ENCODE measurements around the gene SP1. TPM values are rescaled to one million over a fixed set of nuclear protein-coding genes. Genes with fewer than 3 reads are reported as not detected.

Gene SP1
- total and polyA plus RNA-seq, 9 of the 15 experiments (the other 6 are each of a cell fraction or from before 2014, with no cell fraction given): 8.0 to 65.5 (median 41.6) TPM

GRCh38 chr12:53344824-53345485 is 35.0 kb upstream of the SP1 start (continued):
- TF ChIP-seq ZNF347 (CRISPR knock-in tag; IDR thresholded peaks at IDR 0.05; ENCODE audit: low read depth) (no peak), ZNF263 (CRISPR knock-in tag; IDR thresholded peaks at IDR 0.05; ENCODE audit: borderline replicate concordance) (no peak; the same call in 1 of the 2 replicates), ARID4B (CRISPR knock-in tag; IDR thresholded peaks at IDR 0.05) (peak; percentile 61; the same call in 1 of the 2 replicates), ZNF699 (CRISPR knock-in tag; IDR thresholded peaks at IDR 0.05; ENCODE audit: insufficient replicate concordance) (no peak), FOXK2 (conservative IDR thresholded peaks at IDR 0.05 in 1 of 2, IDR thresholded peaks at IDR 0.05 in 1 of 2; ENCODE audit: low read depth in 2 of 2) (no peak), NR2C2 (CRISPR knock-in tag; IDR thresholded peaks at IDR 0.05) (no peak), NR2C2 (tag; IDR thresholded peaks at IDR 0.05) (0 out of 2 replicates have a peak, but pooled peaks have one; percentile 47), SOX6 (IDR thresholded peaks at IDR 0.05) (no peak), ZNF140 (CRISPR knock-in tag; IDR thresholded peaks at IDR 0.05) (no peak), HCFC1 (IDR thresholded peaks at IDR 0.05; ENCODE audit: low read depth, low read length) (no peak), ZNF324 (CRISPR knock-in tag; IDR thresholded peaks at IDR 0.05) (no peak), ADNP (tag; IDR thresholded peaks at IDR 0.05) (no peak), HMG20A (CRISPR knock-in tag; conservative IDR thresholded peaks at IDR 0.05) (no peak), ARID1B (IDR thresholded peaks at IDR 0.05) (0 out of 2 replicates have a peak, but pooled peaks have one; percentile 19), RAD51 (IDR thresholded peaks at IDR 0.05; ENCODE audit: borderline replicate concordance, low read depth) (no peak), ZBTB26 (CRISPR knock-in tag; IDR thresholded peaks at IDR 0.05) (no peak), TBP (optimal IDR thresholded peaks at IDR 0.05; ENCODE audit: low read depth, low read length) (no peak), HSF4 (CRISPR knock-in tag; IDR thresholded peaks at IDR 0.05; ENCODE audit: borderline replicate concordance) (no peak), MECOM (CRISPR knock-in tag; IDR thresholded peaks at IDR 0.05) (no peak)
- TF ChIP-seq, protein P1, sequence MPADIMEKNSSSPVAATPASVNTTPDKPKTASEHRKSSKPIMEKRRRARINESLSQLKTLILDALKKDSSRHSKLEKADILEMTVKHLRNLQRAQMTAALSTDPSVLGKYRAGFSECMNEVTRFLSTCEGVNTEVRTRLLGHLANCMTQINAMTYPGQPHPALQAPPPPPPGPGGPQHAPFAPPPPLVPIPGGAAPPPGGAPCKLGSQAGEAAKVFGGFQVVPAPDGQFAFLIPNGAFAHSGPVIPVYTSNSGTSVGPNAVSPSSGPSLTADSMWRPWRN (IDR thresholded peaks at IDR 0.05; ENCODE audit: low read depth): no peak
- TF ChIP-seq, protein P2, sequence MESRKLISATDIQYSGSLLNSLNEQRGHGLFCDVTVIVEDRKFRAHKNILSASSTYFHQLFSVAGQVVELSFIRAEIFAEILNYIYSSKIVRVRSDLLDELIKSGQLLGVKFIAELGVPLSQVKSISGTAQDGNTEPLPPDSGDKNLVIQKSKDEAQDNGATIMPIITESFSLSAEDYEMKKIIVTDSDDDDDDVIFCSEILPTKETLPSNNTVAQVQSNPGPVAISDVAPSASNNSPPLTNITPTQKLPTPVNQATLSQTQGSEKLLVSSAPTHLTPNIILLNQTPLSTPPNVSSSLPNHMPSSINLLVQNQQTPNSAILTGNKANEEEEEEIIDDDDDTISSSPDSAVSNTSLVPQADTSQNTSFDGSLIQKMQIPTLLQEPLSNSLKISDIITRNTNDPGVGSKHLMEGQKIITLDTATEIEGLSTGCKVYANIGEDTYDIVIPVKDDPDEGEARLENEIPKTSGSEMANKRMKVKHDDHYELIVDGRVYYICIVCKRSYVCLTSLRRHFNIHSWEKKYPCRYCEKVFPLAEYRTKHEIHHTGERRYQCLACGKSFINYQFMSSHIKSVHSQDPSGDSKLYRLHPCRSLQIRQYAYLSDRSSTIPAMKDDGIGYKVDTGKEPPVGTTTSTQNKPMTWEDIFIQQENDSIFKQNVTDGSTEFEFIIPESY (CRISPR knock-in tag; IDR thresholded peaks at IDR 0.05): no peak; the same call in 1 of the 2 replicates
